Ascending aorta (tissue), 2 donors: ENCODE measurements around the gene MINDY4. TPM values are rescaled to one million over a fixed set of nuclear protein-coding genes. Genes with fewer than 3 reads are reported as not detected.
"Not testable (repeated sequence)": the region's sequence is repeated elsewhere in the genome, so short reads cannot be mapped to it uniquely, and the experiment has no call there.

ENCODE experiments used
- DNase-seq, 2 donors: peaks; one replicate each; pipeline ENCODE4 v3.0.0-alpha.2; 2019; ENCODE audit warnings: low spot score in 2 of 2
- H3K27ac ChIP-seq, 2 donors: fragments of 200-600 bp; sonication (generic); one replicate each; pipeline ENCODE4 v1.5.1; 2016 to 2017; ENCODE audit warnings: mild to moderate bottlenecking in 1 of 2
- H3K27me3 ChIP-seq: fragments of 200-600 bp; sonication (generic); one replicate; pipeline ENCODE4 v1.5.1; 2017
- H3K36me3 ChIP-seq, 2 donors: fragments of 200-600 bp; sonication (generic); one replicate each; pipeline ENCODE4 v1.5.1; 2016
- H3K4me1 ChIP-seq, 2 donors: fragments of 200-600 bp; sonication (generic); one replicate each; pipeline ENCODE4 v1.5.1; 2016 to 2017; ENCODE audit warnings: mild to moderate bottlenecking in 1 of 2
- H3K4me3 ChIP-seq, 2 donors: fragments of 200-600 bp; sonication (generic); one replicate each; pipeline ENCODE4 v1.5.1; 2016 to 2017; ENCODE audit warnings: mild to moderate bottlenecking in 1 of 2
- H3K9me3 ChIP-seq, 2 donors: fragments of 200-600 bp; sonication (generic); one replicate each; pipeline ENCODE4 v1.5.1; 2016
- CTCF ChIP-seq, 3 experiments: fragments of 200-600 bp in 2 of 3; fragments of 450-650 bp in 1 of 3; sonication (generic) in 2 of 3; IDR thresholded peaks; one replicate each; pipeline ENCODE4 v1.5.1; 2016 to 2019; ENCODE audit warnings: antibody characterized with exemption in 3 of 3, mild to moderate bottlenecking in 1 of 3, moderate library complexity in 1 of 3
- intact Hi-C: fragments of 100-400 bp; cut with DNase I; formaldehyde crosslinking; loops from one replicate; pipeline ENCODE4 v1.15.1; 2023
- total RNA-seq: library from RNA; depleted of rRNA; stranded (reverse); fragments of >200 nt; gene quantifications from one replicate; pipeline ENCODE4 v1.1.0, GENCODE V29; 2016

MINDY4 gene
- total RNA-seq, 1 donor from 2014 or later: 6.0 TPM

DNA sequence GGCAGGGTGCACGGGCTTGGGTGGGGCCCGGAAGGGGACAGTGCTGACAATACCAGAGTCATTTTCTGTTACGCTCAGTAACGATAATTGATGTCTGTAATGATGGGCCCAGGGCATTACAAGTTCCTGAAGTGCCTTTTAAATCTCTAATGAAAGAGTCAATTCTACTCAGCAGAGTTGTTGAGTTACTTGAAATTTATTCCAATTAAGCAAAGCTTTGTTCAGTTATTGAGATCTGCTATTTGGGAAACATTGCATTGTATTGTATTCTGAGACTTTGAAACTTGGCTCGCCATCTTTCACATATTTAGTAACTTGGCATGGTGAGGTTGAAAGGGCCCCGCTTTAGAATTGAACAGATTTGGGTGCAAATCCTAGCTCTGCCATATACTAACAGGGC lies 34.7 kb downstream of the MINDY4 start:
- no peaks in the 10 kb centered on the region for H3K27me3 ChIP-seq
- peak overlapping the region; percentile 86 to 91 for H3K27ac ChIP-seq
- no peaks in the 10 kb centered on the region for H3K36me3 ChIP-seq
- DNase-seq: no peak
- intact Hi-C loops: no loop called here
- H3K4me3 ChIP-seq: no peak overlapping the region
- peaks cover 12 to 28% of the 10 kb centered on the region in 2 donors for H3K4me1 ChIP-seq
- TF ChIP-seq CTCF (IDR thresholded peaks at IDR 0.05): no peak
- no peaks in the 10 kb centered on the region for H3K9me3 ChIP-seq

- Histone ChIP-seq H3K4me1 (peaks cover 12 to 26% of the 10 kb centered on the region in 2 donors), H3K27ac (peak overlapping the region in 1 of 2 donors; percentile 63)
- DNase-seq, intact Hi-C loops, H3K9me3 ChIP-seq, H3K36me3 ChIP-seq, H3K27me3 ChIP-seq, H3K4me3 ChIP-seq: not testable (repeated sequence)
Measured at GRCh38 chr7:30807477-30807876, 36.3 kb downstream of the MINDY4 start.

GRCh38 chr7:30807941-30808340 lies 36.7 kb downstream of the MINDY4 start:
- H3K9me3 ChIP-seq, H3K27me3 ChIP-seq, intact Hi-C loops, H3K36me3 ChIP-seq, H3K4me3 ChIP-seq: not testable (repeated sequence)
- peak overlapping the region in 1 of 2 donors; percentile 6 for H3K27ac ChIP-seq
- DNase-seq: peak in 1 of 2 donors; percentile 48
- H3K4me1 ChIP-seq: peaks cover 12 to 30% of the 10 kb centered on the region in 2 donors

- peak overlapping the region; percentile 17 to 95 for H3K27ac ChIP-seq
- no peaks in the 10 kb centered on the region for H3K27me3 ChIP-seq
- H3K36me3 ChIP-seq: no peaks in the 10 kb centered on the region
- intact Hi-C loops: no loop called here
- H3K9me3 ChIP-seq: no peaks in the 10 kb centered on the region
- no peak overlapping the region for H3K4me3 ChIP-seq
- H3K4me1 ChIP-seq: peaks cover 19 to 34% of the 10 kb centered on the region in 2 donors
- no peak for TF ChIP-seq CTCF (IDR thresholded peaks at IDR 0.05)
- DNase-seq: no peak
Measured at GRCh38 chr7:30810986-30811385, 39.8 kb downstream of the MINDY4 start.

DNA sequence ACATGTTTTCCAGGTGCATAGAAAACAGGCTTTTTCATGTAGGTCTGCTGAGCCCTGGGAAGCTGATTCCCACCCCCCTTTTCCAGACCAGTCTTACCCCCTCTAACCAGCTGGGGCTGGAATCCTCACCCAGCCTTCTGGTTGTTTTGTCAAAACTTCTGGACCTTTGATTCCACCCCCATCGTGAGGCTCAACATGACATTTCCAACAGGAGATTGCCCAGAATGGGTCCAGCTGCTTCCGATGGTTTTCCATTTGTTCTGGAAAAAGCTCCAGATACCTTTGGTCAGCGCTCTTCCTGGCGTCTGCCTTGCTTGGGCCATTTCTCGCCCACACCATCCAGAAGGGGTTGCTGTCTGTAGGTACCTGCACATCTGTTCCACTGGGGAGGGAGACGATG lies 41.5 kb downstream of the MINDY4 start:
- no peaks in the 10 kb centered on the region for H3K27me3 ChIP-seq
- no peak for TF ChIP-seq CTCF (IDR thresholded peaks at IDR 0.05)
- H3K36me3 ChIP-seq: no peaks in the 10 kb centered on the region
- no peaks in the 10 kb centered on the region for H3K9me3 ChIP-seq
- peaks cover 22 to 50% of the 10 kb centered on the region in 2 donors for H3K4me1 ChIP-seq
- DNase-seq: peak in 1 of 2 donors; percentile 58
- peak overlapping the region; percentile 95 for H3K27ac ChIP-seq
- intact Hi-C loops: loop anchor here (1.0 kb wide), 1 partner anchor 8 kb away; no protein-coding TSS in a partner anchor
- no peak overlapping the region for H3K4me3 ChIP-seq

DNA sequence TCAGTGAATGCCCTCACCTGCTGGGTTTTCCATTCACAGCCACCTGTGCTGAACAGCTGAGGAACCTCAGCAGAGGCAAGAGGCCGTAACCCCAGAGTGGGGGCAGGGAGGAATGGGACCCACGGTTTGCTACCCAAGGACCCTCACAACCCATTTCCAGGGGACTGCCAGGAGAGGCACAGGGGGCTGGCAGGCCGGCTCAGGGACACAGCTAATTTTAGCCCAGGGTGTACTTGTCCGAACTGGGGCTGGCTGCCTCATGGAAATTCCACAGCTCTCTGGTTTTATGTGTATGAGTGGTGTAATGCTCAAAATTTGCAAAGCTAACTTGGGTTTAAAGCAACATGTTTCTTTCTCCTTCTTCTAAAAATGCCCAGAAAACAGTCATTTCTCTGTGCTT lies 42.2 kb downstream of the MINDY4 start:
- TF ChIP-seq CTCF (IDR thresholded peaks at IDR 0.05): no peak
- peak overlapping the region; percentile 95 for H3K27ac ChIP-seq
- no peaks in the 10 kb centered on the region for H3K27me3 ChIP-seq
- no peaks in the 10 kb centered on the region for H3K9me3 ChIP-seq
- no peaks in the 10 kb centered on the region for H3K36me3 ChIP-seq
- H3K4me3 ChIP-seq: no peak overlapping the region
- intact Hi-C loops: loop anchor here (1.0 kb wide), 1 partner anchor 9 kb away; no protein-coding TSS in a partner anchor
- peaks cover 24 to 54% of the 10 kb centered on the region in 2 donors for H3K4me1 ChIP-seq
- DNase-seq: peak in 1 of 2 donors; percentile 87
